Measurements from ENCODE around the gene RAD18. TPM values are rescaled to one million over a fixed set of nuclear protein-coding genes. Genes with fewer than 3 reads are reported as not detected.

Gene RAD18
- total RNA-seq, 4 donors from 2014 or later: 3.5 to 11.7 (median 10.7) TPM

DNA sequence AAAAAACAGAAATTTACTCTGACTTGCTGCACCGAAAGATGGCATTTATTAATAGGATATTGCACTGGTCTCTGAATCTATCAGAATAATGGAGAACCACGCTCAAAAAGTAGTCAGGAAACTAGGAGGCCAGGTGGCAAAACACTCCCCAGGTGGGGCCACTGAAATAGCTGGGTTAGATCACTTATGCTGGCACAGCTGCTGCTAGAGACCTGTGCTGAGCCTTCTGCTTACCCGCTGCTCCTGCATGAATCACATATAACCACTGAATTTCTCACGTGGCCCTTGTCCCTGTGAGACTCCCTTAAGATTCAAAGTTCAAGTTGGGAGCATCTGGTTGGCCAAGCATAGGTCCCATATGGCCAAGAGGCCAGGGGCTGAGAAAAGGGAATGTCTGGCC, 127.9 kb downstream of the RAD18 start:
- WGBS, 2 donors: 74 to 76% methylated on average over 4 of the region's 4 CpGs

DNA sequence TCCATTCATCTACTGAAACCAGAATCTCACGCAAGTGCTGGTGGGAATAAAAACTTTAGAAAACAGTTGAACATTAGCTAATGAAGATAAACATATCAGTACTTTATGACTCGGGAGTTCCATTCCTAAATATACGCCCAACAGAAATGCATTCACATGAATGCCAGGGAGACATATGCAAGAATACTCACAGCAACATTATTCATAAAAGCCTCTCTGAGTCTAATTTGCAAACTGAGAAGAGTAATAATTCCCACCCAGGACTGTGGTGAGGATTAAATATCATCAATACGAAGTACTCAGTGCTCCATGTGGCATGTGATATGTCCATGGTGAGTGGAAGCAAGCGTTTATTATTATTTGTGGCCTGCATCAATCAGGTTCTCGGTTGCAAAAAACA, 128.3 kb downstream of the RAD18 start:
- Histone ChIP-seq H3K36me3 (no peaks in the 10 kb centered on the region), H3K9me3 (no peaks in the 10 kb centered on the region), H3K4me3 (no peak overlapping the region), H3K27me3 (no peaks in the 10 kb centered on the region), H3K4me1 (no peaks in the 10 kb centered on the region), H3K27ac (no peak overlapping the region)
- no peak for DNase-seq (ENCODE audit: low spot score in 2 of 2)
- WGBS, 2 donors: 81 to 84% methylated on average over 6 of the region's 6 CpGs
- TF ChIP-seq CTCF (IDR thresholded peaks at IDR 0.05) (no peak), POLR2A (IDR thresholded peaks at IDR 0.05) (no peak), EP300 (IDR thresholded peaks at IDR 0.05) (no peak)

More for the DNA sequence above, 127.9 kb downstream of the RAD18 start:
- Histone ChIP-seq H3K36me3 (no peaks in the 10 kb centered on the region), H3K4me3 (no peak overlapping the region), H3K27ac (no peak overlapping the region), H3K9me3 (no peaks in the 10 kb centered on the region), H3K27me3 (no peaks in the 10 kb centered on the region), H3K4me1 (no peaks in the 10 kb centered on the region)
- no peak for DNase-seq (ENCODE audit: low spot score in 2 of 2)
- TF ChIP-seq CTCF (IDR thresholded peaks at IDR 0.05) (no peak), POLR2A (IDR thresholded peaks at IDR 0.05) (no peak), EP300 (IDR thresholded peaks at IDR 0.05) (no peak)

DNA sequence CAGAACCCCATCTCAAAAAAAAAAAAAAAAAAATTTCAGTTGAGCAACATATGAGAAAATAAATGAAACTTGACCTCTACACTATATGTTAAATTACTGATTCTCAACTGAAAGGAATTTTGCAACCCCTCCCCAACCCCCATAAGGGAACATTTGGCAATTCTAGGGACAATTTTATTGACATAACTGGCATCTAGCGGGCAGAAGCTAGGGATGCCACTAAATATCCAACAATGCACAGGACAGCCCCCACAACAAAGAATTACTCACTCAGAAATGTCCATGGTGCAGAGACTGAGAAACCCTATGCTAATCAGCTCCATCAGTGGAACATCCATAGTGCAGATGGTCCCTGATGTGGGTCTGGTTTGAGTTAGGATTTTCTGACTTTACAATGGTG, 135.6 kb downstream of the RAD18 start:
- Histone ChIP-seq H3K4me3 (no peak overlapping the region), H3K9me3 (no peaks in the 10 kb centered on the region), H3K36me3 (no peaks in the 10 kb centered on the region), H3K27me3 (no peaks in the 10 kb centered on the region), H3K27ac (no peak overlapping the region), H3K4me1 (no peaks in the 10 kb centered on the region)
- 97 to 100% methylated on average over 1 of the region's 1 CpG for WGBS, 2 donors
- DNase-seq (ENCODE audit: low spot score in 2 of 2): no peak
- TF ChIP-seq CTCF (IDR thresholded peaks at IDR 0.05): no peak
- TF ChIP-seq POLR2A (IDR thresholded peaks at IDR 0.05): no peak
- no peak for TF ChIP-seq EP300 (IDR thresholded peaks at IDR 0.05)

Small RNA genes lying within 50 kb of the gene (small RNA-seq; reads per million reads assigned to genes)
- not detected for gene RF00416

Other genes starting within 250 kb of the RAD18 start
- under 1 TPM in 1 of 4 donors, not detected in 3; 0.66 TPM for gene CAV3, start 229.7 kb downstream of the RAD18 start, total RNA-seq
- gene OXTR, start 193.9 kb downstream of the RAD18 start, total RNA-seq: 1 to 10 TPM in 2 of 4 donors, under 1 TPM in 2; 0.30 to 2.0 (median 1.2) TPM